Smooth muscle cell (in vitro differentiated cells): Measurements from ENCODE around the gene LEPR. TPM values are rescaled to one million over a fixed set of nuclear protein-coding genes. Genes with fewer than 3 reads are reported as not detected.

Experiments
- DNase-seq: peaks from one replicate; lab custom pipeline; 2025; ENCODE audit not compliant: unreplicated experiment; lab: John Stamatoyannopoulos, UW
- H2AFZ ChIP-seq: fragments of 200-600 bp; sonication (generic); 2 replicates; pipeline ENCODE4 v1.6.0; 2016; ENCODE audit warnings: antibody characterized with exemption, low read depth, mild to moderate bottlenecking
- H3F3A ChIP-seq: fragments of 200-600 bp; sonication (generic); 2 replicates; pipeline ENCODE4 v1.6.0; 2017; ENCODE audit warnings: antibody characterized with exemption, low read depth
- H3K27ac ChIP-seq: fragments of 200-600 bp; sonication (generic); 2 replicates; pipeline ENCODE4 v1.5.1; 2016; ENCODE audit warnings: low read depth, mild to moderate bottlenecking
- H3K27me3 ChIP-seq: fragments of 200-600 bp; sonication (generic); 2 replicates; pipeline ENCODE4 v1.6.1; 2016; ENCODE audit warnings: low read depth, mild to moderate bottlenecking
- H3K36me3 ChIP-seq: fragments of 200-600 bp; sonication (generic); 2 replicates; pipeline ENCODE4 v1.5.1; 2016; ENCODE audit warnings: low read depth
- H3K4me1 ChIP-seq: fragments of 200-600 bp; sonication (generic); 2 replicates; pipeline ENCODE4 v1.5.1; 2016; ENCODE audit warnings: low read depth
- H3K4me2 ChIP-seq: fragments of 200-600 bp; sonication (generic); 2 replicates; pipeline ENCODE4 v1.6.0; 2016; ENCODE audit warnings: mild to moderate bottlenecking
- H3K4me3 ChIP-seq: fragments of 200-600 bp; sonication (generic); 2 replicates; pipeline ENCODE4 v1.5.1; 2016; ENCODE audit warnings: mild to moderate bottlenecking
- H3K79me2 ChIP-seq: fragments of 200-600 bp; sonication (generic); 2 replicates; pipeline ENCODE4 v1.6.0; 2016; ENCODE audit warnings: low read depth, mild to moderate bottlenecking
- H3K9ac ChIP-seq: fragments of 200-600 bp; sonication (generic); 2 replicates; pipeline ENCODE4 v1.6.0; 2016; ENCODE audit warnings: low read depth
- H3K9me3 ChIP-seq: fragments of 200-600 bp; sonication (generic); replicated peaks from 2 replicates; pipeline ENCODE4 v1.5.1; 2016; ENCODE audit warnings: low read depth
- H4K20me1 ChIP-seq: fragments of 200-600 bp; sonication (generic); 2 replicates; pipeline ENCODE4 v1.6.0; 2016; ENCODE audit warnings: low read depth
- WGBS: methylation state at CpG from one replicate; pipeline ENCODE4 v1.1.7; 2016; ENCODE audit warnings: low lambda C conversion rate; 5-methylcytosine and 5-hydroxymethylcytosine counted together
- polyA plus RNA-seq: library from polyadenylated mRNA; unstranded; fragments of >200 nt; fragmentation: Nextera tagmentation; extraction: Ambion mirVana; gene quantifications from 2 replicates; pipeline ENCODE4 v1.2.1, GENCODE V29; 2016
- total RNA-seq: library from RNA; depleted of rRNA; stranded (reverse); fragments of >200 nt; gene quantifications from 2 replicates; pipeline ENCODE4 v1.2.3, GENCODE V29; 2014
- TF ChIP-seq, protein P1 (sequence below): fragments of 200-600 bp; sonication (generic); IDR thresholded peaks from 2 replicates; pipeline ENCODE4 v1.5.1; 2017; ENCODE audit warnings: borderline replicate concordance, mild to moderate bottlenecking, antibody characterized with exemption; ENCODE audit not compliant: insufficient read depth, poor library complexity, severe bottlenecking

Gene LEPR
- total and polyA plus RNA-seq, 2 experiments from 2014 or later = 9.3 to 15.1 TPM

DNA sequence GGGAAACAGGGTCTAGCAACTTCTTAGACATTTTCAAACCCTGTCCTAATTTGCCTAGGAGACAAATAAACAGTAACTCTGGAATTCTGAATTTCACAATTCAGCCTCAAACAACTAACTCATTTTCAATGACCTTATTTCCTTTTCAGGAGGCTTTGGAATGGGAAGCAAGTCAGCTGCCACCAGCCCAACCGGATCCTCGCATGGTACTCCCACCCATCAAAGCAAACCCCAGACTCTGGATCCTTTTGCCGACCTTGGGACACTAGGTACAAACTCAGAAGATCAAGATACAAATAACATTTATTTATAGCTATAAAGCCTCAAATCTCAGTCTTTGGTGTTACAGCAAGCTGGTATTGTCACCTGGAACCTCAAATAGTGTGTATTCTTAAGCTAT, 18.9 kb upstream of the LEPR start:
- Histone ChIP-seq H4K20me1 (no peaks in the 10 kb centered on the region), H3K79me2 (no peaks in the 10 kb centered on the region), H3K4me3 (no peak overlapping the region), H3K4me1 (no peaks in the 10 kb centered on the region), H2AFZ (no peak overlapping the region), H3K4me2 (no peak overlapping the region), H3K27ac (no peak overlapping the region), H3F3A (no peaks in the 10 kb centered on the region), H3K9ac (no peak overlapping the region), H3K36me3 (no peaks in the 10 kb centered on the region), H3K27me3 (no peaks in the 10 kb centered on the region), H3K9me3 (no peaks in the 10 kb centered on the region)
- WGBS = 96% methylated on average over 3 of the region's 3 CpGs
- DNase-seq = no peak
- TF ChIP-seq, protein P1, sequence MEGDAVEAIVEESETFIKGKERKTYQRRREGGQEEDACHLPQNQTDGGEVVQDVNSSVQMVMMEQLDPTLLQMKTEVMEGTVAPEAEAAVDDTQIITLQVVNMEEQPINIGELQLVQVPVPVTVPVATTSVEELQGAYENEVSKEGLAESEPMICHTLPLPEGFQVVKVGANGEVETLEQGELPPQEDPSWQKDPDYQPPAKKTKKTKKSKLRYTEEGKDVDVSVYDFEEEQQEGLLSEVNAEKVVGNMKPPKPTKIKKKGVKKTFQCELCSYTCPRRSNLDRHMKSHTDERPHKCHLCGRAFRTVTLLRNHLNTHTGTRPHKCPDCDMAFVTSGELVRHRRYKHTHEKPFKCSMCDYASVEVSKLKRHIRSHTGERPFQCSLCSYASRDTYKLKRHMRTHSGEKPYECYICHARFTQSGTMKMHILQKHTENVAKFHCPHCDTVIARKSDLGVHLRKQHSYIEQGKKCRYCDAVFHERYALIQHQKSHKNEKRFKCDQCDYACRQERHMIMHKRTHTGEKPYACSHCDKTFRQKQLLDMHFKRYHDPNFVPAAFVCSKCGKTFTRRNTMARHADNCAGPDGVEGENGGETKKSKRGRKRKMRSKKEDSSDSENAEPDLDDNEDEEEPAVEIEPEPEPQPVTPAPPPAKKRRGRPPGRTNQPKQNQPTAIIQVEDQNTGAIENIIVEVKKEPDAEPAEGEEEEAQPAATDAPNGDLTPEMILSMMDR = no peak

GRCh38 chr1:65404941-65405340, 15.5 kb upstream of the LEPR start:
- Histone ChIP-seq H3K4me3 (no peak overlapping the region), H3K9ac (no peak overlapping the region), H3K9me3 (no peaks in the 10 kb centered on the region), H3K27me3 (no peaks in the 10 kb centered on the region), H2AFZ (no peak overlapping the region), H3F3A (no peaks in the 10 kb centered on the region), H3K4me2 (no peak overlapping the region), H3K4me1 (no peaks in the 10 kb centered on the region), H4K20me1 (no peaks in the 10 kb centered on the region), H3K27ac (no peak overlapping the region), H3K36me3 (no peaks in the 10 kb centered on the region), H3K79me2 (no peaks in the 10 kb centered on the region)
- no peak for DNase-seq
- TF ChIP-seq, protein P1 = no peak

GRCh38 chr1:65407877-65408276, 12.6 kb upstream of the LEPR start:
- Histone ChIP-seq H3K4me2 (no peak overlapping the region), H3K4me3 (no peak overlapping the region), H3K27me3 (no peaks in the 10 kb centered on the region), H3K27ac (no peak overlapping the region), H3K9me3 (no peaks in the 10 kb centered on the region), H3K9ac (no peak overlapping the region), H3K36me3 (no peaks in the 10 kb centered on the region), H2AFZ (no peak overlapping the region), H3F3A (no peaks in the 10 kb centered on the region), H3K79me2 (no peaks in the 10 kb centered on the region), H3K4me1 (no peaks in the 10 kb centered on the region), H4K20me1 (no peaks in the 10 kb centered on the region)
- 98% methylated on average over 2 of the region's 2 CpGs for WGBS
- DNase-seq = no peak
- TF ChIP-seq, protein P1 = no peak

DNA sequence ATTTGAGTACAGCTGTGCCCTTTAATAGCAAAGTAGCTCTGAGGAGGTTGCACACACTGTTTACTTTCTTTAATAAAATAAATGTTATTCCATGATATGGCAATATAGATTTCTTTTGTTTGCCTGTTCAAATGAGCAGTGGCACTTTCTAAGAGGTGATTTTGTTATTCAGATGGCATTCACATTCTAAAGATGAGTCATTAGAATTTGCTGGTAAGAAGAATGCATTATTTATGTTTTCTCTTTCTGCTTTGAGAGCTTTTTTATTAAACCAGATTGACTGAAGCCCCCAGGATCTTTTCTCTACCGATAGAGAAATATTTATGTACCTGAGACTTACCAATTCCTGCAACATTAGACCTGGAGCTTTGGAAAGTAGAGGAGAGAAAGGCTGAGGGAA, 11.2 kb upstream of the LEPR start:
- TF ChIP-seq, protein P1 = no peak
- Histone ChIP-seq H3K27ac (no peak overlapping the region), H3K4me1 (no peaks in the 10 kb centered on the region), H3K4me3 (no peak overlapping the region), H3K4me2 (no peak overlapping the region), H4K20me1 (no peaks in the 10 kb centered on the region), H3K27me3 (no peaks in the 10 kb centered on the region), H3K9ac (no peak overlapping the region), H3F3A (no peaks in the 10 kb centered on the region), H3K36me3 (no peaks in the 10 kb centered on the region), H3K9me3 (no peaks in the 10 kb centered on the region), H3K79me2 (no peaks in the 10 kb centered on the region), H2AFZ (no peak overlapping the region)
- DNase-seq = no peak
- WGBS = 50% methylated on average over 1 of the region's 1 CpG
